ENCODE measurements around the gene GPR146.

Gene GPR146

DNA sequence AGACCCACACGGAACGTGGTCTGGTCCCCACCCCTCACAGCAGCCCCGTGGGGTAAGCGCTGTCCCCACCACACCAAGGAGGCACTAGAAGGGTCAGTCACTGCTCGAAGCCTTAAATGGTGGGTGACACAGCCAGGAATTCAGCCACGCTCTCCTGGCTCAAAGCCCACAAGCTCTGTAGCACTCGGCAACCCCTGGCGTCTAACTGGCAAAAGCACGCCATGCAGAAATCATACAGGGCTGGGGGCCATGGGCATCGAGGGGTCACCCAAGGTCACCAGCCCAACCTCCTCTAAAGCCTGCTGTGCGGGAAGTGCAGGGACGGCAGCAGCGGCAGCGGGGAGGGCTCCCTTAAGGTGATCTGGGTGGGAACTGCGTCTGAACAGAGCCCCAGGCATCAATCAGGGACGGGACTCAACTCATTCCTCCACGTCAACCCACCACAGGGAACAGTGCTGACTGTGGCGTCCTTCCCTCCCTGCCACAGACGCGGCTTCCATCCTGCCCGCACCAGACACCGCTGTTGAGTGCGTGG lies 51.3 kb downstream of the GPR146 start:
- DNase-seq = no peak

DNA sequence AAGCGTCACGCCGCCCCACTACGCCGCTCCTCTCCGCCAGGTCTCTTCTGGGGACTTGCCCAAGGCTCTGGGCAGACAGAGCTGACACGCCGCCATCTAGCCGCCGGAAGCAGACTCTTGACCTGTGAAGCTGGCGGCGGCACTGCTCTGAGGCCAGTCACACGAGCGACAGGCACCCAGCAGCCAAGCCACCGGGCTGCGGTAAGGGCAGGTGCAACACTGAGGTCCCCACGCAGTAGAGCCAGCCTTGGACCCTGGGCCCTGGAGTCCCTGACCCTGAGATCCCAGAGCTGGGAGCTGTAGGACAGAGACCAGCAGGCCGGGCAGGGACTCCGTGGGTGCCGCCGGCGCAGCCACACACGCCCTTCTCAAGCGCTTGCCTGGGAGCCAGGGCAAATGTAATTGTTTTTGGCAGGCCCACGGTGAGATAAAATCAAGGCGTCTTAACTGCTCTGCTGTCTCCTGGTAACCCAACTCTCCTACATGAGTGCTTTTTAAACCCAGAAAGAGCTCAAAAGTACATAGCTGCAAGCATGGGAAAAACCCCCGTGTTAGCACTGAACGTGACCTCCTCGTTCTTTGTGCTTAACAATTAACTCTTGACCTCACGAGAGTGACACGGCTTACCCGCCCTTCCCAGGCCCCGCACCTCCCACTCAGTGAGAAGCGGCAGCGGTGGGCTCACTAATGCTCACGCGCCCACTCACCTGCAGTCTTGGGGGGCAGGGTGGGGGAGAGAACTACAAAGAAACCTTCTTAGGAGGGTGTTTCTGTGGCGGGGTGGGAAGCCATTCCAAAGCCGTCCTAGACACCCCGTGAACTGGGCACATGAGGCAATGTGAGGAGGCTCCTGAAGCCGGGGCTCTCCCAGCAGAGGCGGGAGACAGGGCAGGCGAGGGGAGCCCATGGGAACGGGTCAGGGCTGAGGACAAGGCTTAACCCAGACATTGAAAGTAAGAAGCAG lies 52.1 kb downstream of the GPR146 start:
- DNase-seq = no peak

DNA sequence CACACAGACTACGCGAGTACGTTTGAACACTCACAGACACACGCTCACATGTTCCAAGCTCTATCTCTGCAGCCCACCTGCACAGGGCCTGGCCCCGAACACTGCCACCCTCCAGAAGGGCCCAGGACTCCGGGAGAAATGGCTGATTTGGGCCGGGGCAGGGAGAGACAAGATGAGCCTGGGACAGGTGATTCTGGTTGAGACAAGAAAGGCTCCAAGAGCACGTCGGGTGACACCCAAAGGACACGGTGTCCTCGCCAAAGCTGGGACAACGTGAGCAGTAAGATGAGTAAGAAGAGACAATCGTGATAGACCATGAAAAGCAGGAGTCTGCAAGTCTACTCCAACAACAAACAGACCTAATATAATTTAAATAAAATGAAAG lies 52.8 kb downstream of the GPR146 start:
- DNase-seq = no peak

DNA sequence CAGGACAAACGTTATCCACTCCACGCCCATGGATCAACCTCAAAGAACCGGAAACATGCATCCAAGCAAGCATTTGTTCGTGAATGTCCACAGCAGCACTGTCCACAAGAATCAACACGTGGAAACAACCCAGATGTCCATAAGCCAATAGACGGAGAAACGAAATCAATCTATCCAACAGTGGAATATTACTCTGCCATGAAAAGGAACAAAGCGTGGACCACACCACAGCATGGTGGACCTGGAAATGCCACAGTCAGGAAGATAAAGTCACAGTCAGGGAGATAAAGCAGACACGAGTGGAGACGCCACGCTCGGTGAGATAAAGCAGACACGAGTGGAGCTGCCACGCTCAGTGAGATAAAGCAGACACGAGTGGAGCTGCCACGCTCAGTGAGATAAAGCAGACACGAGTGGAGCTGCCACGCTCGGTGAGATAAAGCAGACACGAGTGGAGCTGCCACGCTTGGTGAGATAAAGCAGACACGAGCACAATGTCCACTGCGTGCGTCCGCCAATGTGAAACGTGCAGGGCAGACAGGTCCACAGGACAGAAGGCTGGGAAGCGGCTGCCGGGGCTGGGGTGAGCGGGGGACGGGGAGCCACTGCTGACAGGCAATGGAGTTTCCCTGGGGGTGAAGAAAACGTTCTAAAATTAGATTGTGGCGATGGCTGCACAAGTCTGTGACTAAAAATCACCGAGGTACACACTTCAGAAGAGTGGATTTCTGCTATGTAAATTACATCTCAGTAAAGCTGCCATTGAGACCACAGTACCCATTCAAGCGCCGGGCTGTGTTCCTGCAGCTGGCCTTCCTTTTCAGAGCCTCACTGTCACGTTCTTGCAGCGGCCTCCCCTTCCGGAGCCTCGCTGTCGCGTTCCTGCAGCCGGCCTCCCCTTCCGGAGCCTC lies 54.2 kb downstream of the GPR146 start:
- DNase-seq = no peak

GRCh38 chr7:1099154-1099542 lies 54.8 kb downstream of the GPR146 start:
- no peak for DNase-seq

DNA sequence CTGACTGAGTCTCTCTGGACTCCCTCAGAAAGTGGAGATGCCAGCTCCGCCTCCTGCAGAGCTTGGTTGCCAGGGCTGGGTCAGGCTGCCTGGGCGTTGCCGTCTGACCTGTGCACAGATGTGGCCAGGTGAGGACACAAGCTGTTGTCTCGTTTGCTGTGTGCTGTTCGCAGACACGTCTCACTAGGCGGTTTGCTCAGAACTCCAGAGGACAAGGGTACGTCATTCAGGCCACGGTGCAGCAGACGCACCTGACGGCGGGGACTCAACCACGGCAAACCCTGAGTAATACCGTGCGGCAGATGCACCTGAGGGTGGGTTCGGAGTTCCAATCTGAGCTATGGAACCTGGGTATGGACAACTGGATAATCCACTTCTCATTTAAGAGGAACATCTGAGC lies 55.3 kb downstream of the GPR146 start:
- no peak for DNase-seq

- DNase-seq = no peak
These were observed 56.0 kb downstream of the GPR146 start for GRCh38 chr7:1100386-1100785.

- DNase-seq = no peak
These were observed 56.7 kb downstream of the GPR146 start for GRCh38 chr7:1100834-1101562.

DNA sequence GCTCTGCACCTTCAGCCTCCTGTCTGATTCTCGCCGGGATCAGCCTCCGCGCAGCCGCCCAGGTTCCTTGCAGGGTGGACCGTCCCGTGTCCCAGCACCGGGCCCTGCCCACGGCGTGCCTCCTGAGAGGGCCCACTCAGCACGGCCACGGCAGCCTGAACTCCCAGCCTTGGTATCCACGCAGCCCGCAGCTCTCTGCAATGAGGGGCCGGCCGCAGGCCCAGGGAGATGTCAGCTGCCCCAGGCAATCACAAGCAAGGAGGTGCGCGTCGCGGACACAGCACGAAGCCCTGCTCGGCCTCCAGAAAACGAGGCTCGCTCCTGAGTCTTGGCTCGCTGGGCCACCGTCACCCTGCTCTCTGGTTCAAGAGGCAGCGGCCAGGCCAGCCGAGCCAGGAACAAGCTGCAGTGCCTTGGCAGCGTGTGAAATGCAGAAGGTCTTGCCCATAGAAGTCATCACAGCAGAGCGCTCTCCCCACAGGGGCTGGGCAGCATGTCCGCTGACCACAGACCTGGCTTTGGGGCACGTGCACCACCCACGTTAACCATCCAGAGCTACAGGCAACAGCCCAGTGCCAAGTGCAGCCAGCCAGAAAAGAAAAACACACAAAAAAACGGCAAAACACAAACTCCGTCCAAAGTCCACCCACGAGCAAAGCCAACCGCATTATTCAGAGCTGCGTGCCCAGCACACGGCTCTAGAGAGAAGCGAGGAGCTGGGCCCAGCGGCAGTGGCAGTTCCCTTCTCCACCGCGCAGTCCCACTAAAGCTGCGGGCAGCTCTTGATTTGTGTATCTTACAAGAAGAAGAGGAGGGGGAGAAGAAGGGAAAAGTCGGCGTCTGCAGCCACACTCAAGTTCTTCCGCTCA lies 57.5 kb downstream of the GPR146 start:
- DNase-seq = no peak

DNA sequence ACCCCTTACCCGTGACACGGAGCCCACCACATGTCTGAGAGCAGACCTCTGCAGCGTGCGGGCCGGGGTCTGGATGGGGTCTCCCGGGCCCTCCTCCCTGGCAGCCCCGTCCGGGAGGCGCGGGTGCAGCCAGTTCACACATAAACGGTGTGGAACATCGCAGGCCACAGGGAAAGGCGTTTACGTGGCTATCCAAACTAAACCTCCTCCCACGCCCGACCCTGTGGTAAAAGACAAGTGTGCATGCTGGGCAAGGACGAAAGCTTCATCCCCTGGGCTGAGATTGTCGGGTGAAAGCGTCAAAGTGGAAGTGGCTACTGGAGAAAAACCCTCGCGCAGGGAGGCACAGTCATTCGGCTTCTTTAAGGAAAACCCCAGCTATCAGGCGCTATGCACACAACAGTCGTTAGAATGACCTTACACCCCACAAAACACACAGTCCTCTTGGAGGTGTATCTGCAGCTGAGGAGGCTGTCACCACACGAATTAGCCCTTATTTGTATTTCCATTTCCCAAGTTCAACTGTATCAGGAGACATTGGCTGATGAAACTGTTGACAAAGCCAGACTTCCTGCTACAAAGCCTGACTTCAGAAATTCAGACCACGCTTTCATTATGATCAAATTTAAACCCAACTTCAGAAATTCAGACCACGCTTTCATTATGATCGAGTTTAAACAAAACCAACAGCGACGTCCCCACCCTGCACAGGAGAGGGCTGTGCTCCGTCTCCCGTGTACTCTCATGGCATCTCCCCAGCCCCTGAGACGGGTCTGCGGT lies 58.9 kb downstream of the GPR146 start:
- peak; percentile 29 for DNase-seq

DNA sequence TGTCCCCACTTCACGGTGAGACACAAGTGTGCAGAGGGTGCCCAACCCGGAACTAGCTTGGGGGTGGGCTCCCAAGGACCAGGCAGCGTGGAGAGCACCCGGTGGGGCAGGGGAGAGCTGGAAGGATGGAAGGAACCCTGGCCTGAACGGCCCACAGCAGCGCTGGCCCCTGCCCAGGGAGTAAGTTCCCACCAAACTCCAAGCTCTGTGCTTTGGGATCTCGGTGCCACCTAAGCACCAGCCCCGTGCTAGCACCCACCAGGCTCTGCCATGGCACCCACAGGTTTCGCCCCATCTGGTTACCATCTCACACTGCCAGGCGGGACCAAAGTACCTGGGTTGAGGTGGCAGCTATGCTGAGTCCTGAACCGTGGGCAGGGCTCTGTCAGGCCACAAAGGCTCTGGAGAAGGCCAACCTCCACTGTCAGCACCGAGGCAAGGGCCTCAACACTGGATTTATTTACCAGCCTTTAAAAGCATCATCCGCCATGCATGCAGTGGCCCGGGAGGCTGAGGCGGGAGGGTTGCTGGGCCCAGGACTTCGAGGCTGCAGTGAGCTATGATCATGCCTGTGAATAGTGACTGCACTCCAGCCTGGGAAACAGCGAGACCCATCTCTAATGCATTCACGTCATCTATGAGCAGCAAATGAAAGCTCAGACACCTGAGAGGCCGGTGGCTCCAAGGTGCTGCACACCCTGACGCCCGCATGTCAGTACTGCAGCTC lies 59.6 kb downstream of the GPR146 start:
- no peak for DNase-seq

DNA sequence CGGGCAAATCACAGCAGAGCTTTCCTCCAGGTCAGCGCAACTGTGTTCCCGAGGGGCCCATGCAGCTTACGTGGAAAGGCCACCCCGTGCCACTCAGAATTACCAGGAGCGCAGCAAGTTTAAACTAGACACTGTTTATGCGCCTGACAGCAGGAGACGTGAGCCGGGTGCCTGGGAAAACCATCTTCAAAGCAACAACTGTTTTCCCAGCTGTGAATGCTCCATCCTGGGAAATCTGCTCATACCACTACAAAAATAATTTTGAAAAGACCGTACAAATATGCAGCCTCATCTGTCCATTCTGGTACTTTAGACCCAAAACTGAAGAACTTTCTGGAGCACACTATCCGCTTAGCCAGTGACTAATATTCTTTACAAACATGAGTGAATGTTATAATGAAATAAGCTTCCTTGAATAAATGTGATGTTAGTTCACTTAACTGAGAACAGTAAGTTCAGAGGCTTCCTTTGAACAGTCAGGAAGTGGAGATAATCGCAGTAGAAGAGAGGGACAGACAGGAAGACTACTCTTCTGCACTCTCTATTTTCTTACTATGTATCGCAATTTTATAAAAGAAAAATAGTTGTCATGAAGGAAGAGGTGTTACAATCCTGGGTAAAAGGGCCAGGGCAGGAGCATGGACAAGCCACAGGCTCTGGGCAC lies 60.3 kb downstream of the GPR146 start:
- no peak for DNase-seq

GRCh38 chr7:1105189-1105588 lies 60.8 kb downstream of the GPR146 start:
- DNase-seq = no peak

- no peak for DNase-seq
These were observed 61.9 kb downstream of the GPR146 start for GRCh38 chr7:1106063-1106792.

DNA sequence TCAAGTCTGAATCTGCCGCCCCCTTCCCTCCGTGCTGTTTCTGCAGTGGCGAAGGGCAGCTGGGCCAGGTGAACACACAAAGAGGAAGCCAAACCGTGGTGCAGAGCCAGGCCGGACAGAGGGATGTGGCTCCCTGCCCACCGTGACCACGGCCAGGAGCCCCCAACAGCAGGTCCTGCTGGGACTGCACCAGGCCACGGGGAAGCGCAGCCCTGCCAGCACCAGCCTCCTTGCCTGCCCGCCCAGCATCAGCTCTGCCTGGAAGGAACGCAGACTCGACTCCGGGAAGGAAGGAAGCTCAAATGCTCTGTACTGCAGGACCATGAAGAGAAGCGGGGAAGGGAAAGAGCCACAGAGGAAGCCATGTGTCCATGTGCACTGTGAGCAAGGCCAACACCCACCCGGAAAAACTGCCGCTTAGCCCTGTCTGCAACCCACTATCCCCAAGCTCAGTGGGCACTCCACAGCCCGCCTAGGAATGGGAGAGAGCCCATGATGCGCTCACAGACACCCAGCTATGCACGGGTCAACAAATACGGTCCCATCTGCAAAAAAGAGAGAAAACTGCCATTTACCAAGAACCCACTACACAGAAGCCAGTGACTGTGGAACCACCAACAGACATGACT lies 62.6 kb downstream of the GPR146 start:
- DNase-seq = no peak

DNA sequence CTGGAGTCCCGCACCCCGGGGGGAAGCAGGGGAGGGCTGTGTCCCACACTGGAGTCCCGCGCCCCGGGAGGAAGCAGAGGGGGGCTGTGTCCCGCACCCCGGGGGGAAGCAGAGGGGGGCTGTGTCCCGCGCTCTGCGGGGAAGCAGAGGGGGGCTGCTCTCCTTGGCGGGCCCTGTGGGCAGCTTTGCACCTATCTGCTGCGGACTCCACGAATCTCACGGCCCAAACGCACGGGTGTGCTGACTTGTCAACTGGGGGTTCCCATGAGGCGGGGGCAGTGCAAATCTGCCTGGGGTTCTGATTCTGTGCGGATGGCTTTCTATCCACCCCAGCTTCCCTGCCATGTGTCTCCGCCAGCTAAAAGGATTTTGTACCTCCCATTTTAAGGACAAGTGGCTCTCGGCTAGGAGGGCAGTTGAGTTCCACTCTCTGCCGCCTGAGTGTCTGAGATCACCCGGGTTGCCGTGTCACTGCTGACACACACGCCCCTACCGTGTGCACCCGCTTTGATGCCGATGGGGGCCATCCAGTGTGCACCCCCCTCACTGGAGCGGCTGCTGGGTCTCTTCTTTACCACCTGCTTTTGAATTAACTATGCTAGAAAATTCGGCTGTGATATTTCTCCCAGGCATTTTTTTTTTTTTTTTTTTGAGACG lies 64.0 kb downstream of the GPR146 start:
- no peak for DNase-seq
